ENCODE results near the gene ZNF774.

ZNF774 gene

GRCh38 chr15:90348456-90348855 is 3.6 kb upstream of the ZNF774 start:
- TF ChIP-seq REST (IDR thresholded peaks at IDR 0.05; ENCODE audit: insufficient replicate concordance, low read depth) (no peak), GABPA (IDR thresholded peaks at IDR 0.05; ENCODE audit: low read depth) (no peak), CTCF (IDR thresholded peaks at IDR 0.05; ENCODE audit: insufficient read depth, low read length) (no peak), POLR2AphosphoS5 (IDR thresholded peaks at IDR 0.05; ENCODE audit: low read depth) (no peak), SPI1 (IDR thresholded peaks at IDR 0.05; ENCODE audit: borderline replicate concordance, low read depth) (no peak)
- H3K27me3 ChIP-seq (ENCODE audit: insufficient read depth, poor library complexity, severe bottlenecking) = no peaks in the 10 kb centered on the region
- no peak overlapping the region for H3K27ac ChIP-seq (replicated peaks)
- H3K4me3 ChIP-seq (replicated peaks; ENCODE audit: insufficient read depth, low read length) = no peak overlapping the region
- no peak for DNase-seq (ENCODE audit: low read depth in 1 of 2, low spot score in 1 of 2)

GRCh38 chr15:90349072-90349471 is 3.0 kb upstream of the ZNF774 start:
- no peak for TF ChIP-seq SPI1 (IDR thresholded peaks at IDR 0.05; ENCODE audit: borderline replicate concordance, low read depth)
- no peak for TF ChIP-seq GABPA (IDR thresholded peaks at IDR 0.05; ENCODE audit: low read depth)
- no peak for TF ChIP-seq REST (IDR thresholded peaks at IDR 0.05; ENCODE audit: insufficient replicate concordance, low read depth)
- no peak for TF ChIP-seq CTCF (IDR thresholded peaks at IDR 0.05; ENCODE audit: insufficient read depth, low read length)
- TF ChIP-seq POLR2AphosphoS5 (IDR thresholded peaks at IDR 0.05; ENCODE audit: low read depth) = no peak
- H3K27ac ChIP-seq (replicated peaks) = no peak overlapping the region

GRCh38 chr15:90349821-90350220 is 2.3 kb upstream of the ZNF774 start:
- TF ChIP-seq CTCF (IDR thresholded peaks at IDR 0.05; ENCODE audit: insufficient read depth, low read length) (no peak), SPI1 (IDR thresholded peaks at IDR 0.05; ENCODE audit: borderline replicate concordance, low read depth) (no peak), REST (IDR thresholded peaks at IDR 0.05; ENCODE audit: insufficient replicate concordance, low read depth) (no peak), GABPA (IDR thresholded peaks at IDR 0.05; ENCODE audit: low read depth) (no peak), POLR2AphosphoS5 (IDR thresholded peaks at IDR 0.05; ENCODE audit: low read depth) (no peak)
- H3K4me3 ChIP-seq (replicated peaks; ENCODE audit: insufficient read depth, low read length) = no peak overlapping the region
- no peaks in the 10 kb centered on the region for H3K27me3 ChIP-seq (ENCODE audit: insufficient read depth, poor library complexity, severe bottlenecking)
- H3K27ac ChIP-seq (replicated peaks) = no peak overlapping the region
- no peak for DNase-seq (ENCODE audit: low read depth in 1 of 2, low spot score in 1 of 2)

More at GRCh38 chr15:90349072-90349471, 3.0 kb upstream of the ZNF774 start:
- H3K27me3 ChIP-seq (ENCODE audit: insufficient read depth, poor library complexity, severe bottlenecking) = no peaks in the 10 kb centered on the region
- H3K4me3 ChIP-seq (replicated peaks; ENCODE audit: insufficient read depth, low read length) = no peak overlapping the region
- no peak for DNase-seq (ENCODE audit: low read depth in 1 of 2, low spot score in 1 of 2)

Data from HL-60 (cell line).